Retinal pigment epithelial cell (primary cell): ENCODE measurements around the gene GPR149.

Experiments used
- DNase-seq: peaks from one replicate; pipeline ENCODE4 v3.0.0-alpha.2; 2010; ENCODE audit warnings: low read depth
- H3K4me3 ChIP-seq: 2 replicates; pipeline ENCODE4 v1.5.1; 2011; ENCODE audit warnings: mild to moderate bottlenecking, low read length, control low read depth, moderate library complexity
- TF ChIP-seq, protein P1 (sequence below): conservative IDR thresholded peaks from 2 replicates; pipeline ENCODE4 v1.5.1; 2011; ENCODE audit warnings: low read depth, low read length, control low read depth, inconsistent platforms

The GPR149 gene

DNA sequence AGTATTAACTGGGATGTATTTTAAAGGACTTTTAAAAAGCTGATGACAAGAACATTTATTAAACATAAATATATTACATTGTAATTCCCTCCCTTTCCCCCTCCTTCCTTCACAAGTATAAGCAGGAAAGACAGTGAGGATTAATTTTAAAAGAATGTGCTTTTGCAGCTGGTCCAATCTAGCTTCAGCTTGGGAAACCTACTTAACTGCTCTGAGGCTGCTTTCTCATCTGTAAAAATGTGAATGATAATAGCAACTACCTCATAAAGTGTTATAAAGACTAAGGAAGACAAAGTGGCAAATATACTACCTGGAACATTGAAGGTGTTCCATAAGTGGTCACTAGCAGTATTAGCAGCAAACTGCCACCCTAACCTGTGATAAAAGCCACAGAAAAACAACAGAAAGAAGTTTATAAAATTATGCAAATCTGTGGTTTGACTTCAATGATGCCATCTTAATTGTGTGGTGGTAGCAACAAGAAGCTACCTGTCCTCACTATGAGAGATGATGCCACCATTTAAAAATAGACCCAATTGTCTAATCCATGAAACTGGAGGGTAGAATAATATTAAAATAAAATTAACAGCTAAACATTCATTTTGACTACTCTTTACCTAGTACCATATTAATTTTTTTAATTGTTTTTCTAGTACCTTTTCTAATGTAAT is 125.7 kb downstream of the GPR149 start:
- no peak overlapping the region for H3K4me3 ChIP-seq
- peak; percentile 4 for DNase-seq
- TF ChIP-seq, protein P1, sequence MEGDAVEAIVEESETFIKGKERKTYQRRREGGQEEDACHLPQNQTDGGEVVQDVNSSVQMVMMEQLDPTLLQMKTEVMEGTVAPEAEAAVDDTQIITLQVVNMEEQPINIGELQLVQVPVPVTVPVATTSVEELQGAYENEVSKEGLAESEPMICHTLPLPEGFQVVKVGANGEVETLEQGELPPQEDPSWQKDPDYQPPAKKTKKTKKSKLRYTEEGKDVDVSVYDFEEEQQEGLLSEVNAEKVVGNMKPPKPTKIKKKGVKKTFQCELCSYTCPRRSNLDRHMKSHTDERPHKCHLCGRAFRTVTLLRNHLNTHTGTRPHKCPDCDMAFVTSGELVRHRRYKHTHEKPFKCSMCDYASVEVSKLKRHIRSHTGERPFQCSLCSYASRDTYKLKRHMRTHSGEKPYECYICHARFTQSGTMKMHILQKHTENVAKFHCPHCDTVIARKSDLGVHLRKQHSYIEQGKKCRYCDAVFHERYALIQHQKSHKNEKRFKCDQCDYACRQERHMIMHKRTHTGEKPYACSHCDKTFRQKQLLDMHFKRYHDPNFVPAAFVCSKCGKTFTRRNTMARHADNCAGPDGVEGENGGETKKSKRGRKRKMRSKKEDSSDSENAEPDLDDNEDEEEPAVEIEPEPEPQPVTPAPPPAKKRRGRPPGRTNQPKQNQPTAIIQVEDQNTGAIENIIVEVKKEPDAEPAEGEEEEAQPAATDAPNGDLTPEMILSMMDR: no peak

DNA sequence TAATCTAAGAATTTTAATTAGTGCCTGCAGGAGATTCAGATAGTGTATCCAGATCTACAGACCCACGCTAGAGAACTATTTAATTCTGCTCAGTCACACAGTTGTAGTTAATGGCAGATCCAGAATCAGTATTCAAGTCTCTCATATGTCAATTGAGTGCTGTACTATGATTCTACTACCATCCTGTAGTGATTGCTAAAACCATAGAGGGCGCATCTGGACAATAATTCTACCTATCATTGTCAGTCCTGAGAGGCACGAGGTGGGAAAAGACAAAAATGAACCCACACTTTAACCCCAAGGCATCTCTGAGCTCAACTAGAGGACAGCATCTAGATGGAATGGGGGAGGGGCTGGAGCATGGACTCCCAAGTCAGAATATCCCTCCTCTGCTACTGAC is 128.4 kb downstream of the GPR149 start:
- TF ChIP-seq, protein P1: no peak
- no peak for DNase-seq
- H3K4me3 ChIP-seq: no peak overlapping the region

- no peak overlapping the region for H3K4me3 ChIP-seq
- TF ChIP-seq, protein P1: no peak
Measured at GRCh38 chr3:154294016-154294415, 136.0 kb downstream of the GPR149 start.

DNA sequence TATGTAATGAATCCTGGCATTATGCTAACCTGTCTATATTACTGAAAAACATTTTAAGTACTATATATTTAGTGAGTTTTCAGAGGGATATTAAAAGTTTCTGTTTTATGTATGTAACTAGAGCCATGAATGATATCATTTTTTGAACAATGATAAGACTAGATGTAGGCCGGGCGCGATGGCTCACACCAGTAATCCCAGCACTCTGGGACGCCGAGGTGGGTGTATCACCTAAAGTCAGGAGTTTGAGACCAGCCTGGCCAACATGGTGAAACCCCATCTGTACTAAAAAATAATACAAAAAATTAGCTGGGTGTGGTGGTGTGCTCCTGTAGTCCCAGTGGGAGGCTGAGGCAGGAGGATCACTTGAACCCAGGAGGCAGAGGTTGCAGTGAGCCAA is 139.8 kb downstream of the GPR149 start:
- DNase-seq: no peak
- TF ChIP-seq, protein P1: no peak
- H3K4me3 ChIP-seq: no peak overlapping the region

More at GRCh38 chr3:154294016-154294415, 136.0 kb downstream of the GPR149 start:
- no peak for DNase-seq
